ENCODE data around the gene NCF1. TPM values are rescaled to one million over a fixed set of nuclear protein-coding genes. Genes with fewer than 3 reads are reported as not detected.
"Not testable (repeated sequence)": the region's sequence is repeated elsewhere in the genome, so short reads cannot be mapped to it uniquely, and the experiment has no call there.

The NCF1 gene
- total and polyA plus RNA-seq, 2 donors (not counting 1 experiment from before 2014, with no cell fraction given): 189 to 643 TPM

GRCh38 chr7:74789200-74789736, 15.5 kb downstream of the NCF1 start:
- H3K27ac Mint-ChIP-seq; ATAC-seq (ENCODE audit: low read depth); CTCF ChIA-PET: not testable (repeated sequence)

GRCh38 chr7:74797848-74798622, 24.2 kb downstream of the NCF1 start:
- H2AFZ ChIP-seq (ENCODE audit: insufficient read depth, low read depth, low read length, poor library complexity, severe bottlenecking): not testable (repeated sequence)
- WGBS (ENCODE audit: insufficient coverage): no CpG with 5 or more reads among the region's 27 CpGs

More at GRCh38 chr7:74789200-74789736, 15.5 kb downstream of the NCF1 start:
- H3K36me3 ChIP-seq (replicated peaks in 1 of 2; ENCODE audit: control extremely low read depth in 1 of 2, control insufficient read depth in 1 of 2, extremely low read depth in 1 of 2, insufficient read depth in 2 of 2, low read length in 1 of 2); H3K79me2 ChIP-seq (ENCODE audit: control insufficient read depth, insufficient read depth, low read length); H3K27ac ChIP-seq (ENCODE audit: low read length in 2 of 2); H3K4me1 Mint-ChIP-seq; H4K20me1 ChIP-seq (ENCODE audit: control insufficient read depth, insufficient read depth, low read length, poor library complexity, severe bottlenecking); POLR2A ChIA-PET; intact Hi-C loops (cut with micrococcal nuclease); H3K9me3 Mint-ChIP-seq (ENCODE audit: insufficient read depth); H3K4me1 ChIP-seq (ENCODE audit: control insufficient read depth in 2 of 2, insufficient read depth in 2 of 2, low read length in 2 of 2); H3K9ac ChIP-seq (ENCODE audit: low read length); H3K9me3 ChIP-seq (ENCODE audit: control extremely low read depth in 1 of 3, control insufficient read depth in 2 of 3, insufficient read depth in 1 of 3, low read length in 2 of 3); H3K4me3 ChIP-seq (ENCODE audit: control extremely low read depth in 1 of 5, extremely low read depth in 1 of 5, insufficient read depth in 1 of 5, low read depth in 2 of 5, low read length in 4 of 5); DNase-seq; H3K27me3 Mint-ChIP-seq; H3K4me2 ChIP-seq (replicated peaks; ENCODE audit: low read depth, low read length, poor library complexity, severe bottlenecking); H3K27me3 ChIP-seq (replicated peaks in 1 of 4; ENCODE audit: control extremely low read depth in 1 of 4, control insufficient read depth in 3 of 4, insufficient read depth in 4 of 4, low read length in 3 of 4); H3K4me3 Mint-ChIP-seq; H2AFZ ChIP-seq (ENCODE audit: insufficient read depth, low read depth, low read length, poor library complexity, severe bottlenecking): not testable (repeated sequence)
- no CpG with 5 or more reads among the region's 24 CpGs for WGBS (ENCODE audit: insufficient coverage)

DNA sequence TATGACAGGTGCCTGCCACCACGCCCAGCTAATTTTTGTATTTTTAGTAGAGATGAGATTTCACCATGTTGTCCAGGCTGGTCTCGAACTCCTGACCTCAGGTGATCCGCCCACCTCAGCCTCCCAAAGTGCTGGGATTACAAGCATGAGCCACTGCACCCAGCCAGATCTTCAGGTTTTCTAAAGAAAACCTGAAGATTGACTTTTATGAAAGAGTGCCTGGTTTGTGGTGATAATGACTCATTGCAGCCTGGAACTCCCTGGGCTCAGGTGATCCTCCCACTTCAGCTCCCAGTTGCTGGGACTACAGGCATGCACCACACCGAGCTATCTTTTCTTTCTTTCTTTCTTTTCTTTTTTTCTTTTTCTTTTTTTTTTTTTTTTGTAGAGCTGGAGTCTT, 24.8 kb downstream of the NCF1 start:
- H3K27me3 Mint-ChIP-seq; H3K4me3 ChIP-seq (ENCODE audit: control extremely low read depth in 1 of 5, extremely low read depth in 1 of 5, insufficient read depth in 1 of 5, low read depth in 2 of 5, low read length in 4 of 5); H2AFZ ChIP-seq (ENCODE audit: insufficient read depth, low read depth, low read length, poor library complexity, severe bottlenecking); H3K27ac Mint-ChIP-seq; intact Hi-C loops (cut with micrococcal nuclease); H3K4me1 Mint-ChIP-seq; H4K20me1 ChIP-seq (ENCODE audit: control insufficient read depth, insufficient read depth, low read length, poor library complexity, severe bottlenecking); H3K4me1 ChIP-seq (ENCODE audit: control insufficient read depth in 2 of 2, insufficient read depth in 2 of 2, low read length in 2 of 2); H3K79me2 ChIP-seq (ENCODE audit: control insufficient read depth, insufficient read depth, low read length); POLR2A ChIA-PET; H3K9ac ChIP-seq (ENCODE audit: low read length); H3K27ac ChIP-seq (ENCODE audit: low read length in 2 of 2); H3K4me2 ChIP-seq (replicated peaks; ENCODE audit: low read depth, low read length, poor library complexity, severe bottlenecking); H3K27me3 ChIP-seq (replicated peaks in 1 of 4; ENCODE audit: control extremely low read depth in 1 of 4, control insufficient read depth in 3 of 4, insufficient read depth in 4 of 4, low read length in 3 of 4); DNase-seq; CTCF ChIA-PET; H3K9me3 ChIP-seq (ENCODE audit: control extremely low read depth in 1 of 3, control insufficient read depth in 2 of 3, insufficient read depth in 1 of 3, low read length in 2 of 3); H3K9me3 Mint-ChIP-seq (ENCODE audit: insufficient read depth); ATAC-seq (ENCODE audit: low read depth); H3K36me3 ChIP-seq (replicated peaks in 1 of 2; ENCODE audit: control extremely low read depth in 1 of 2, control insufficient read depth in 1 of 2, extremely low read depth in 1 of 2, insufficient read depth in 2 of 2, low read length in 1 of 2); H3K4me3 Mint-ChIP-seq: not testable (repeated sequence)
- no CpG with 5 or more reads among the region's 4 CpGs for WGBS (ENCODE audit: insufficient coverage)

More at GRCh38 chr7:74797848-74798622, 24.2 kb downstream of the NCF1 start:
- H3K27ac ChIP-seq (ENCODE audit: low read length in 2 of 2); H3K27me3 Mint-ChIP-seq; H3K4me3 Mint-ChIP-seq; H3K9ac ChIP-seq (ENCODE audit: low read length); H3K4me2 ChIP-seq (replicated peaks; ENCODE audit: low read depth, low read length, poor library complexity, severe bottlenecking); H3K4me3 ChIP-seq (ENCODE audit: control extremely low read depth in 1 of 5, extremely low read depth in 1 of 5, insufficient read depth in 1 of 5, low read depth in 2 of 5, low read length in 4 of 5); intact Hi-C loops (cut with micrococcal nuclease); CTCF ChIA-PET; ATAC-seq (ENCODE audit: low read depth); H3K4me1 ChIP-seq (ENCODE audit: control insufficient read depth in 2 of 2, insufficient read depth in 2 of 2, low read length in 2 of 2); H3K36me3 ChIP-seq (replicated peaks in 1 of 2; ENCODE audit: control extremely low read depth in 1 of 2, control insufficient read depth in 1 of 2, extremely low read depth in 1 of 2, insufficient read depth in 2 of 2, low read length in 1 of 2); H3K27me3 ChIP-seq (replicated peaks in 1 of 4; ENCODE audit: control extremely low read depth in 1 of 4, control insufficient read depth in 3 of 4, insufficient read depth in 4 of 4, low read length in 3 of 4); H3K27ac Mint-ChIP-seq; POLR2A ChIA-PET; H3K79me2 ChIP-seq (ENCODE audit: control insufficient read depth, insufficient read depth, low read length); H4K20me1 ChIP-seq (ENCODE audit: control insufficient read depth, insufficient read depth, low read length, poor library complexity, severe bottlenecking); H3K4me1 Mint-ChIP-seq; DNase-seq; H3K9me3 ChIP-seq (ENCODE audit: control extremely low read depth in 1 of 3, control insufficient read depth in 2 of 3, insufficient read depth in 1 of 3, low read length in 2 of 3); H3K9me3 Mint-ChIP-seq (ENCODE audit: insufficient read depth): not testable (repeated sequence)

DNA sequence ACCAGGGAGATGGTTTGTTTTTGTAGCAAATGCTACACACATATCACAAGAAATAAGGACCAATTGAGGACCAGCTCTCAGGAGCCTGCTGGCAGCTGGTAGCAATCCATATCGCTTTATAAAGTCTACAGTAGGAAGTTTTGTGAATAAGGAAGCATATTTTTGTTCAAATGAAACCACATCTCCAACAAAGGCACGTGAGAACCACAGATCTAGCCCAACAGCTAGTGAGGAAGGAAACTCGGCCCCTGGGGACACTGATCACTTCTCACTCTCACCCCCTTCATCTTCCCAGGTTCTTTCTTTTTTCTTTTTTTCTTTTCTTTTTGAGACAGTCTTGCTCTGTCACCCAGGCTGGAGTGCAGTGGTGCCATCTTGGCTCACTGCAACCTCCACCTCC, 42.1 kb downstream of the NCF1 start:
- H3K27ac Mint-ChIP-seq; H3K27me3 Mint-ChIP-seq; H2AFZ ChIP-seq (ENCODE audit: insufficient read depth, low read depth, low read length, poor library complexity, severe bottlenecking); H3K27me3 ChIP-seq (replicated peaks in 1 of 4; ENCODE audit: control extremely low read depth in 1 of 4, control insufficient read depth in 3 of 4, insufficient read depth in 4 of 4, low read length in 3 of 4); H3K79me2 ChIP-seq (ENCODE audit: control insufficient read depth, insufficient read depth, low read length); H3K9me3 ChIP-seq (ENCODE audit: control extremely low read depth in 1 of 3, control insufficient read depth in 2 of 3, insufficient read depth in 1 of 3, low read length in 2 of 3); H3K4me1 Mint-ChIP-seq; H3K4me3 Mint-ChIP-seq; H3K4me2 ChIP-seq (replicated peaks; ENCODE audit: low read depth, low read length, poor library complexity, severe bottlenecking); H3K4me1 ChIP-seq (ENCODE audit: control insufficient read depth in 2 of 2, insufficient read depth in 2 of 2, low read length in 2 of 2); H3K4me3 ChIP-seq (ENCODE audit: control extremely low read depth in 1 of 5, extremely low read depth in 1 of 5, insufficient read depth in 1 of 5, low read depth in 2 of 5, low read length in 4 of 5); CTCF ChIA-PET; POLR2A ChIA-PET; DNase-seq; H4K20me1 ChIP-seq (ENCODE audit: control insufficient read depth, insufficient read depth, low read length, poor library complexity, severe bottlenecking); H3K27ac ChIP-seq (ENCODE audit: low read length in 2 of 2); H3K9ac ChIP-seq (ENCODE audit: low read length); H3K36me3 ChIP-seq (replicated peaks in 1 of 2; ENCODE audit: control extremely low read depth in 1 of 2, control insufficient read depth in 1 of 2, extremely low read depth in 1 of 2, insufficient read depth in 2 of 2, low read length in 1 of 2); intact Hi-C loops (cut with micrococcal nuclease); H3K9me3 Mint-ChIP-seq (ENCODE audit: insufficient read depth): not testable (repeated sequence)
- peak; percentile 71 for ATAC-seq (ENCODE audit: low read depth)
- WGBS (ENCODE audit: insufficient coverage): no CpG with 5 or more reads among the region's 3 CpGs

All from B cell (primary cell).